ENCODE data around the gene WNT2.

GRCh38 chr7:117278040-117278439 lies 44.8 kb downstream of the WNT2 start:
- TF ChIP-seq CTCF (conservative IDR thresholded peaks at IDR 0.05) = no peak
- TF ChIP-seq EZH2 (IDR thresholded peaks at IDR 0.05; ENCODE audit: low read depth) = no peak
